ENCODE measurements around the gene TRAF4. TPM values are rescaled to one million over a fixed set of nuclear protein-coding genes. Genes with fewer than 3 reads are reported as not detected.
"Not testable (repeated sequence)": the region's sequence is repeated elsewhere in the genome, so short reads cannot be mapped to it uniquely, and the experiment has no call there.

Gene TRAF4
- polyA plus RNA-seq, 10 donors, result 40.0 to 73.0 (median 52.8) TPM

- no peak for DNase-seq
These were observed 29.9 kb downstream of the TRAF4 start for GRCh38 chr17:28773736-28774135.

GRCh38 chr17:28774206-28774605 is 30.4 kb downstream of the TRAF4 start:
- DNase-seq, result no peak

DNA sequence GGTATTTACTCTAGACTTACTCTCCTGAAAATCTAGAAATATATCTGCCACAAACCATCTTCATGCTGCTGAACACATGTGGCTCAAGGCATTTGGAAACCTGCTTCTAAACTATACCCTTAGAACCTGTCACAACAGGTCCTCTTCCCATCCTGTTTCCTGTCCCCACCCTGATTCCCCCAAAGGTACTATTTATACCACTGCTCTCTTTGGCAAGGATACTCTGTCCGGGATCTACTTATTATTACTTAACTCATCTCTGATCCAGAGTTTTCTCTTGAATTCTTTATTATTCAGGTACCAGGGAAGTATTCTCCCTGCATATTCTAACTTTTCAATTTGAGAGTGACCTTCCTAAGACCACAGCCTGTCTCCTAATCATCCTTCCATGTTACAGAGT is 33.4 kb downstream of the TRAF4 start:
- DNase-seq, result no peak

DNA sequence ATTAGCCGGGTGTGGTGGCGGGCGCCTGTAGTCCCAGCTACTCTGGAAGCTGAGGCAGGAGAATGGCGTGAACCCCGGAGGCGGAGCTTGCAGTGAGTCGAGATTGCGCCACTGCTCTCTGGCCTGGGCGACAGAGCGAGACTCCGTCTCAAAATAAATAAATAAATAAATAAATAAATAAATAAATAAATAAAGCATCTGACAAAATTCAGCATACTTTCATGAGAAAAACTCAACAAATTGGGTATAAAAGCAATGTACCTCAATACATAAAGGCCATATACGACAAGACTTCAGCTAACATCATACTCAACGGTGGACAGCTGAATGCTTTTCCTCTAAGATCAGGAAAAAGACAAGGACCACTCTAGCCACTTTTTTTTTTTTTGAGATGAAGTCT is 35.8 kb downstream of the TRAF4 start:
- not testable (repeated sequence) for DNase-seq

DNA sequence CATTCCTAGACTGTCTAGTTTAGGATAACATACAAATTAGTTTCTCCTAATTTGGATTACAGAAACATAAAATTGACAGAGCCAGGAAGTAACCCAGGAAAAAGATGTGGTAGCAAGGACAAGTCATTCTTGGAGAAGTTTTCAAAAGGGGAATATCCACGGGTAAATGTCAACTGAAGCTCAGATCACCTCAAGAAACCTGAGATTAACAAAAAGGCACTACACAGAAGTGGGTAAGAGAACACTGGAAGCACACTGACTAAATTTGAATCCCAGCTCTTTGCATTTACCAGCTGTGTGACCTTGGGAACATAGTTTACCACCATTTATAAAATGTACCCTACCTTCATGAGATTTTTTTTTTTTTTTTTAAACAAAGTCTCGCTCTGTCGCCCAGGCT is 39.4 kb downstream of the TRAF4 start:
- no peak for DNase-seq

- DNase-seq, result no peak
These were observed 44.3 kb downstream of the TRAF4 start for GRCh38 chr17:28788100-28788499.

- DNase-seq, result no peak
These were observed 49.3 kb downstream of the TRAF4 start for GRCh38 chr17:28792877-28793661.

DNA sequence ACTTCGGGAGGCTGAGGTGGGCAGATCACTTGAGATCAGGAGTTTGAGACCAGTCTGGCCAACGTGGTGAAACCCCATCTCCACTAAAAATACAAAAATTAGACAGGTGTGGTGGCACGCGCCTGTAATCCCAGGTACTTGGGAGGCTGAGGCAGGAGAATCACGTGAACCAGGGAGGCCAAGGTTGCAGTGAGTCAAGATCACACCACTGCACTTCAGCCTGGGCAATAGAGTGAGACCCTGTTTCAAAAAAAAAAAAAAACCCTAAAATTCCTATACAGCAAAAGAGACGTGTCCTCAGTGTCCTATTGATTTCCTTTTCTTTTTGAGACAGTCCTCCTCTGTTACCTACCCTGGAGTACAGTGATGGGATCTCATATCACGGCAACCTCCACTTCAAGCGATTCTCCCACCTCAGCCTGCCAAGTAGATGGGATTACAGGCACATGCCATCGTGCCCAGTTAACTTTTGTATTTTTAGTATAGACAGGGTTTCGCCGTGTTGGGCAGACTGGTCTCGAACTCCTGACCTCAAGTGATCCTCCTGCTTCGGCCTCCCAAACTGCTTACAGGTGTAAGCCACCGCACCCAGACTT is 51.1 kb downstream of the TRAF4 start:
- DNase-seq, result not testable (repeated sequence)

- no peak for DNase-seq
These were observed 52.3 kb downstream of the TRAF4 start for GRCh38 chr17:28796062-28796461.

Other genes with a start within 250 kb of the TRAF4 start
- gene FOXN1, start 237.7 kb upstream of the TRAF4 start, polyA plus RNA-seq (ENCODE audit: insufficient read length in 10 of 10), result 1 to 10 TPM in 2 of 10 donors, not detected in 8; 2.5 to 3.0 TPM
- gene UNC119, start 191.4 kb upstream of the TRAF4 start, polyA plus RNA-seq (ENCODE audit: insufficient read length in 10 of 10), result 10 to 100 TPM; 10.8 to 19.5 (median 13.1) TPM
- gene PIGS, start 172.5 kb upstream of the TRAF4 start, polyA plus RNA-seq (ENCODE audit: insufficient read length in 10 of 10), result 10 to 100 TPM; 39.9 to 52.0 (median 44.3) TPM
- gene ALDOC, start 167.1 kb upstream of the TRAF4 start, polyA plus RNA-seq (ENCODE audit: insufficient read length in 10 of 10), result 1 to 10 TPM in 9 of 10 donors, under 1 TPM in 1; 0.92 to 5.1 (median 1.9) TPM
- gene SPAG5, start 145.0 kb upstream of the TRAF4 start, polyA plus RNA-seq (ENCODE audit: insufficient read length in 10 of 10), result 10 to 100 TPM; 17.8 to 34.4 (median 23.2) TPM
- gene RSKR, start 129.8 kb upstream of the TRAF4 start, polyA plus RNA-seq (ENCODE audit: insufficient read length in 10 of 10), result 10 to 100 TPM in 6 of 10 donors, 1 to 10 TPM in 4; 7.0 to 25.1 (median 12.3) TPM
- gene BLTP2, start 98.9 kb upstream of the TRAF4 start, polyA plus RNA-seq (ENCODE audit: insufficient read length in 10 of 10), result 10 to 100 TPM; 46.8 to 61.9 (median 56.0) TPM
- gene SDF2, start 82.1 kb upstream of the TRAF4 start, polyA plus RNA-seq (ENCODE audit: insufficient read length in 10 of 10), result 10 to 100 TPM; 31.3 to 48.9 (median 39.7) TPM
- gene SUPT6H, start 81.8 kb upstream of the TRAF4 start, polyA plus RNA-seq (ENCODE audit: insufficient read length in 10 of 10), result 10 to 100 TPM; 36.8 to 47.7 (median 41.7) TPM
- gene PROCA1, start 32.1 kb upstream of the TRAF4 start, polyA plus RNA-seq (ENCODE audit: insufficient read length in 10 of 10), result 1 to 10 TPM; 1.7 to 5.3 (median 2.6) TPM
- 100 to 1,000 TPM in 1 of 10 donors, 10 to 100 TPM in 9; 53.1 to 117 (median 77.2) TPM for gene RAB34, start 26.1 kb upstream of the TRAF4 start, polyA plus RNA-seq (ENCODE audit: insufficient read length in 10 of 10)
- 1,000 to 10,000 TPM; 1,123 to 1,773 (median 1,454) TPM for gene RPL23A, start 24.0 kb upstream of the TRAF4 start, polyA plus RNA-seq (ENCODE audit: insufficient read length in 10 of 10)
- gene TLCD1, start 17.8 kb upstream of the TRAF4 start, polyA plus RNA-seq (ENCODE audit: insufficient read length in 10 of 10), result 1 to 10 TPM; 2.3 to 6.0 (median 4.1) TPM
- 1 to 10 TPM; 1.3 to 4.2 (median 2.7) TPM for gene NEK8, start 15.2 kb upstream of the TRAF4 start, polyA plus RNA-seq (ENCODE audit: insufficient read length in 10 of 10)
- gene FAM222B, start 98.8 kb downstream of the TRAF4 start, polyA plus RNA-seq (ENCODE audit: insufficient read length in 10 of 10), result 10 to 100 TPM; 11.2 to 14.1 (median 13.2) TPM
- gene ERAL1, start 111.0 kb downstream of the TRAF4 start, polyA plus RNA-seq (ENCODE audit: insufficient read length in 10 of 10), result 10 to 100 TPM; 35.1 to 54.6 (median 43.1) TPM
- 10 to 100 TPM; 55.3 to 75.0 (median 66.1) TPM for gene FLOT2, start 153.7 kb downstream of the TRAF4 start, polyA plus RNA-seq (ENCODE audit: insufficient read length in 10 of 10)
- gene DHRS13, start 159.1 kb downstream of the TRAF4 start, polyA plus RNA-seq (ENCODE audit: insufficient read length in 10 of 10), result 1 to 10 TPM; 2.4 to 5.3 (median 3.3) TPM
- 10 to 100 TPM; 22.0 to 37.9 (median 29.9) TPM for gene PHF12, start 207.5 kb downstream of the TRAF4 start, polyA plus RNA-seq (ENCODE audit: insufficient read length in 10 of 10)